Keratinocyte (primary cell): ENCODE data around the gene DPYSL4. TPM values are rescaled to one million over a fixed set of nuclear protein-coding genes. Genes with fewer than 3 reads are reported as not detected.

ENCODE experiments used
- DNase-seq: peaks from one replicate; pipeline ENCODE4 v3.0.0-alpha.2; 2011; ENCODE audit warnings: low read depth, missing footprints, low spot score
- FAIRE-seq: peaks from 2 replicates; lab custom pipeline; 2011; peaks lifted over from hg19 to GRCh38; lab: Jason Lieb, UNC
- H2AFZ ChIP-seq: 2 replicates; pipeline ENCODE4 v1.6.0; 2012; ENCODE audit warnings: low read length, control low read depth, inconsistent platforms; ENCODE audit not compliant: control insufficient read depth
- H3K27ac ChIP-seq: 2 replicates; pipeline ENCODE4 v1.5.1; 2011; ENCODE audit warnings: low read length; ENCODE audit not compliant: control insufficient read depth, insufficient read depth
- H3K27me3 ChIP-seq: 3 replicates; pipeline ENCODE4 v1.6.0; 2011; ENCODE audit warnings: low read length; ENCODE audit not compliant: control insufficient read depth, insufficient read depth; ENCODE audit errors: extremely low read depth
- H3K36me3 ChIP-seq, 2 experiments: 2 replicates in 1 of 2; 3 replicates in 1 of 2; pipeline ENCODE4 v1.5.1; 2011; ENCODE audit warnings: low read length in 2 of 2, mild to moderate bottlenecking in 1 of 2; ENCODE audit not compliant: control insufficient read depth in 2 of 2, insufficient read depth in 2 of 2; ENCODE audit errors: extremely low read depth in 1 of 2
- H3K4me1 ChIP-seq: 3 replicates; pipeline ENCODE4 v1.5.1; 2011; ENCODE audit warnings: low read length; ENCODE audit not compliant: control insufficient read depth, insufficient read depth; ENCODE audit errors: extremely low read depth
- H3K4me2 ChIP-seq: 3 replicates; pipeline ENCODE4 v1.6.0; 2011; ENCODE audit warnings: low read depth, low read length; ENCODE audit not compliant: control insufficient read depth, insufficient read depth; ENCODE audit errors: extremely low read depth
- H3K4me3 ChIP-seq, 3 experiments: fragments of 200-600 bp in 1 of 3; sonication (generic) in 1 of 3; 2 replicates in 2 of 3; 3 replicates in 1 of 3; pipeline ENCODE4 v1.5.1; 2011 to 2016; ENCODE audit warnings: low read length in 3 of 3, mild to moderate bottlenecking in 3 of 3, control low read depth in 2 of 3, inconsistent platforms in 1 of 3, low read depth in 1 of 3, mixed read lengths in 1 of 3, mixed run types in 1 of 3, moderate library complexity in 1 of 3; ENCODE audit not compliant: control insufficient read depth in 2 of 3, insufficient read depth in 2 of 3; ENCODE audit errors: extremely low read depth in 1 of 3
- H3K79me2 ChIP-seq: 2 replicates; pipeline ENCODE4 v1.6.0; 2012; ENCODE audit warnings: low read length; ENCODE audit not compliant: control insufficient read depth, insufficient read depth
- H3K9ac ChIP-seq: 3 replicates; pipeline ENCODE4 v1.6.0; 2011; ENCODE audit warnings: low read length; ENCODE audit not compliant: control insufficient read depth, insufficient read depth; ENCODE audit errors: extremely low read depth
- H3K9me1 ChIP-seq: 3 replicates; pipeline ENCODE4 v1.6.0; 2011; ENCODE audit warnings: low read length; ENCODE audit not compliant: control insufficient read depth, insufficient read depth; ENCODE audit errors: extremely low read depth
- H3K9me3 ChIP-seq: 2 replicates; pipeline ENCODE4 v1.5.1; 2012; ENCODE audit warnings: low read depth, low read length; ENCODE audit not compliant: control insufficient read depth
- H4K20me1 ChIP-seq: 3 replicates; pipeline ENCODE4 v1.6.0; 2011; ENCODE audit warnings: low read length; ENCODE audit not compliant: control insufficient read depth, insufficient read depth; ENCODE audit errors: extremely low read depth
- CTCF ChIP-seq, 3 experiments: IDR thresholded peaks in 1 of 3; conservative IDR thresholded peaks in 1 of 3; optimal IDR thresholded peaks in 1 of 3; 2 replicates in 2 of 3; 3 replicates in 1 of 3; pipeline versions ENCODE3 to v1.5.1; 2011; ENCODE audit warnings: low read length in 3 of 3, mild to moderate bottlenecking in 3 of 3, moderate library complexity in 2 of 3, control low read depth in 1 of 3, inconsistent platforms in 1 of 3; ENCODE audit not compliant: insufficient read depth in 2 of 3; ENCODE audit errors: extremely low read depth in 1 of 3
- EZH2 ChIP-seq: IDR thresholded peaks from one replicate; pipeline ENCODE4 v1.6.1; 2012; ENCODE audit warnings: inconsistent platforms, mild to moderate bottlenecking, low read length, moderate library complexity
- dilution Hi-C: fragments of 300-500 bp; cut with MboI; formaldehyde crosslinking; loops from one replicate; pipeline ENCODE4 v1.7.0; 2020; ENCODE audit warnings: low sequenced_read_pairs; ENCODE audit not compliant: extremely low pct_ligation_motif_present
- polyA plus RNA-seq, 5 experiments: library from polyadenylated mRNA; depleted of rRNA in 3 of 5; stranded (reverse) in 3 of 5; stranded (forward) in 1 of 5; unstranded in 1 of 5; fragments of >200 nt; gene quantifications; 1 replicate in 1 of 5; 2 replicates in 3 of 5; 3 replicates in 1 of 5; pipeline versions ENCODE4 v1.2.1 to v1.2.3, GENCODE V29; 2011 to 2012; ENCODE audit warnings: missing spikeins in 2 of 5, low read depth in 1 of 5, low replicate concordance in 1 of 5

DPYSL4 gene
- polyA plus RNA-seq, 1 donor (not counting 4 experiments of a cell fraction or from before 2014, with no cell fraction given): 7.4 TPM

- Histone ChIP-seq H4K20me1 (no peaks in the 10 kb centered on the region), H2AFZ (no peak overlapping the region), H3K27me3 (no peaks in the 10 kb centered on the region), H3K4me2 (no peak overlapping the region), H3K79me2 (no peaks in the 10 kb centered on the region), H3K9me1 (no peaks in the 10 kb centered on the region), H3K9ac (no peak overlapping the region), H3K27ac (no peak overlapping the region), H3K9me3 (no peaks in the 10 kb centered on the region), H3K4me1 (no peaks in the 10 kb centered on the region), H3K4me3 (no peak overlapping the region), H3K36me3 (no peaks in the 10 kb centered on the region)
- no peak for DNase-seq
- FAIRE-seq: no peak
- TF ChIP-seq EZH2: no peak
- TF ChIP-seq CTCF (optimal IDR thresholded peaks at IDR 0.05 in 1 of 3, IDR thresholded peaks at IDR 0.05 in 1 of 3, conservative IDR thresholded peaks at IDR 0.05 in 1 of 3; ENCODE audit: extremely low read depth in 1 of 3, insufficient read depth in 2 of 3, low read length in 3 of 3): no peak
- dilution Hi-C loops: no loop called here
These were observed 24.5 kb downstream of the DPYSL4 start for GRCh38 chr10:132211246-132211645.

GRCh38 chr10:132212816-132213215 lies 26.1 kb downstream of the DPYSL4 start:
- DNase-seq (no peak), FAIRE-seq (no peak)
- Histone ChIP-seq H3K36me3 (no peaks in the 10 kb centered on the region), H3K4me1 (no peaks in the 10 kb centered on the region), H3K79me2 (no peaks in the 10 kb centered on the region), H3K9ac (no peak overlapping the region), H3K4me3 (no peak overlapping the region), H2AFZ (no peak overlapping the region), H4K20me1 (no peaks in the 10 kb centered on the region), H3K4me2 (no peak overlapping the region), H3K27me3 (no peaks in the 10 kb centered on the region), H3K9me3 (peaks cover 2% of the 10 kb centered on the region), H3K27ac (no peak overlapping the region), H3K9me1 (no peaks in the 10 kb centered on the region)
- TF ChIP-seq CTCF (optimal IDR thresholded peaks at IDR 0.05 in 1 of 3, IDR thresholded peaks at IDR 0.05 in 1 of 3, conservative IDR thresholded peaks at IDR 0.05 in 1 of 3; ENCODE audit: extremely low read depth in 1 of 3, insufficient read depth in 2 of 3, low read length in 3 of 3) (no peak), EZH2 (no peak)
- dilution Hi-C loops: no loop called here
